Skeletal muscle tissue (tissue), 4 donors: ENCODE measurements around the gene B4GALT6. TPM values are rescaled to one million over a fixed set of nuclear protein-coding genes. Genes with fewer than 3 reads are reported as not detected.

Source experiments
- H3K27ac ChIP-seq: one replicate; pipeline ENCODE4 v1.7.0; 2013; ENCODE audit warnings: mild to moderate bottlenecking, low read depth, low read length, inconsistent platforms
- H3K27me3 ChIP-seq, 3 donors: one replicate each; pipeline ENCODE4 v1.7.0; 2013; ENCODE audit warnings: low read length in 3 of 3; ENCODE audit not compliant: control insufficient read depth in 3 of 3, insufficient read depth in 3 of 3
- H3K36me3 ChIP-seq, 3 donors: one replicate each; pipeline ENCODE4 v1.7.0; 2013; ENCODE audit warnings: low read length in 3 of 3; ENCODE audit not compliant: control insufficient read depth in 3 of 3, insufficient read depth in 3 of 3
- H3K4me1 ChIP-seq, 3 donors: one replicate each; pipeline ENCODE4 v1.7.0; 2013; ENCODE audit warnings: low read length in 3 of 3, mild to moderate bottlenecking in 3 of 3; ENCODE audit not compliant: control insufficient read depth in 3 of 3, insufficient read depth in 3 of 3
- H3K4me3 ChIP-seq, 3 donors: one replicate each; pipeline ENCODE4 v1.7.0; 2013; ENCODE audit warnings: low read length in 3 of 3
- H3K9ac ChIP-seq, 3 donors: one replicate each; pipeline ENCODE4 v1.7.0; 2013; ENCODE audit warnings: low read length in 3 of 3, mild to moderate bottlenecking in 3 of 3, moderate library complexity in 2 of 3, low read depth in 1 of 3
- H3K9me3 ChIP-seq, 3 donors: one replicate each; pipeline ENCODE4 v1.7.0; 2013; ENCODE audit warnings: low read length in 3 of 3; ENCODE audit not compliant: control insufficient read depth in 3 of 3
- total RNA-seq: library from RNA; depleted of rRNA; stranded (reverse); fragments of >200 nt; gene quantifications from one replicate; pipeline ENCODE4 v1.2.3, GENCODE V29; 2014
- donor health status: Osteomylitis.

Gene B4GALT6
- total RNA-seq, 1 donor from 2014 or later: 3.1 TPM

- Histone ChIP-seq H3K9ac (no peak overlapping the region), H3K27ac (no peak overlapping the region), H3K9me3 (no peaks in the 10 kb centered on the region), H3K4me3 (no peak overlapping the region), H3K4me1 (no peaks in the 10 kb centered on the region), H3K27me3 (no peaks in the 10 kb centered on the region), H3K36me3 (no peaks in the 10 kb centered on the region)
These were observed 81.1 kb downstream of the B4GALT6 start for GRCh38 chr18:31603315-31603714.

- Histone ChIP-seq H3K9me3 (no peaks in the 10 kb centered on the region), H3K9ac (no peak overlapping the region), H3K36me3 (no peaks in the 10 kb centered on the region), H3K27ac (no peak overlapping the region), H3K4me1 (no peaks in the 10 kb centered on the region), H3K27me3 (no peaks in the 10 kb centered on the region), H3K4me3 (no peak overlapping the region)
These were observed 86.2 kb downstream of the B4GALT6 start for GRCh38 chr18:31598021-31598805.

- no peak overlapping the region for H3K9ac ChIP-seq
- H3K27me3 ChIP-seq: no peaks in the 10 kb centered on the region
- H3K4me1 ChIP-seq: no peaks in the 10 kb centered on the region
- H3K4me3 ChIP-seq: no peak overlapping the region
- no peak overlapping the region for H3K27ac ChIP-seq
- H3K9me3 ChIP-seq: no peaks in the 10 kb centered on the region
- H3K36me3 ChIP-seq: no peaks in the 10 kb centered on the region
These were observed 88.1 kb downstream of the B4GALT6 start for GRCh38 chr18:31596081-31596872.

GRCh38 chr18:31595121-31595771, 89.1 kb downstream of the B4GALT6 start:
- Histone ChIP-seq H3K36me3 (no peaks in the 10 kb centered on the region), H3K9me3 (no peaks in the 10 kb centered on the region), H3K4me3 (no peak overlapping the region), H3K27ac (no peak overlapping the region), H3K4me1 (no peaks in the 10 kb centered on the region), H3K9ac (no peak overlapping the region), H3K27me3 (no peaks in the 10 kb centered on the region)

- Histone ChIP-seq H3K36me3 (no peaks in the 10 kb centered on the region), H3K9ac (no peak overlapping the region), H3K4me1 (no peaks in the 10 kb centered on the region), H3K4me3 (no peak overlapping the region), H3K27ac (no peak overlapping the region), H3K27me3 (no peaks in the 10 kb centered on the region), H3K9me3 (no peaks in the 10 kb centered on the region)
These were observed 91.7 kb downstream of the B4GALT6 start for GRCh38 chr18:31592506-31593157.

- Histone ChIP-seq H3K4me3 (no peak within 1 kb of the TSS), H3K9me3 (no peaks in the 10 kb centered on the region)
These were observed 92.8 kb downstream of the B4GALT6 start, which contains the start of gene TTR for GRCh38 chr18:31591628-31592027. Gene TTR (plus strand): TSS chr18:31591877. CDS start chr18:31591903, 26 bp downstream.

GRCh38 chr18:31591113-31591512, 93.3 kb downstream of the B4GALT6 start:
- Histone ChIP-seq H3K27me3 (no peaks in the 10 kb centered on the region), H3K4me3 (no peak overlapping the region), H3K9ac (no peak overlapping the region), H3K36me3 (no peaks in the 10 kb centered on the region), H3K4me1 (no peaks in the 10 kb centered on the region), H3K9me3 (no peaks in the 10 kb centered on the region), H3K27ac (no peak overlapping the region)

More at GRCh38 chr18:31591628-31592027, 92.8 kb downstream of the B4GALT6 start, which contains the start of gene TTR:
- H3K9ac ChIP-seq: no peak within 1 kb of the TSS
- no peaks in the 10 kb centered on the region for H3K36me3 ChIP-seq
- H3K27me3 ChIP-seq: no peaks in the 10 kb centered on the region
- no peaks in the 10 kb centered on the region for H3K4me1 ChIP-seq
- H3K27ac ChIP-seq: no peak within 1 kb of the TSS

GRCh38 chr18:31590570-31590969, 93.8 kb downstream of the B4GALT6 start:
- no peaks in the 10 kb centered on the region for H3K27me3 ChIP-seq
- H3K4me3 ChIP-seq: no peak overlapping the region
- H3K9ac ChIP-seq: no peak overlapping the region

GRCh38 chr18:31587529-31587928, 96.9 kb downstream of the B4GALT6 start:
- Histone ChIP-seq H3K27ac (no peak overlapping the region), H3K36me3 (no peaks in the 10 kb centered on the region), H3K9ac (no peak overlapping the region), H3K4me3 (no peak overlapping the region), H3K4me1 (no peaks in the 10 kb centered on the region), H3K27me3 (no peaks in the 10 kb centered on the region), H3K9me3 (no peaks in the 10 kb centered on the region)

More at GRCh38 chr18:31590570-31590969, 93.8 kb downstream of the B4GALT6 start:
- H3K27ac ChIP-seq: no peak overlapping the region
- H3K9me3 ChIP-seq: no peaks in the 10 kb centered on the region
- no peaks in the 10 kb centered on the region for H3K4me1 ChIP-seq
- no peaks in the 10 kb centered on the region for H3K36me3 ChIP-seq
